Activated CD4-positive, CD25-positive, alpha-beta regulatory T cell treated with anti-CD3 and anti-CD28 coated beads, Interleukin-2, amount 50 U/mL, for 16 hours (primary cell): Measurements from ENCODE around the gene SELP.

Experiments
- DNase-seq: peaks from one replicate; pipeline ENCODE4 v3.0.0-alpha.2; 2020; ENCODE audit warnings: low read depth, low spot score

The SELP gene

GRCh38 chr1:169620565-169620964, 9.4 kb downstream of the SELP start:
- no peak for DNase-seq

GRCh38 chr1:169618367-169618766, 11.6 kb downstream of the SELP start:
- DNase-seq = no peak

- no peak for DNase-seq
Measured at GRCh38 chr1:169615803-169616202, 14.1 kb downstream of the SELP start.

GRCh38 chr1:169610858-169611257, 19.1 kb downstream of the SELP start:
- DNase-seq = no peak

GRCh38 chr1:169610108-169610507, 19.8 kb downstream of the SELP start:
- no peak for DNase-seq

- DNase-seq = no peak
Measured at GRCh38 chr1:169608226-169608625, 21.7 kb downstream of the SELP start.

- DNase-seq = peak; percentile 15
Measured at GRCh38 chr1:169604781-169605560, 25.0 kb downstream of the SELP start.

GRCh38 chr1:169601096-169601881, 28.6 kb downstream of the SELP start:
- no peak for DNase-seq

GRCh38 chr1:169595764-169596711, 33.9 kb downstream of the SELP start:
- no peak for DNase-seq

- no peak for DNase-seq
Measured at GRCh38 chr1:169594391-169594790, 35.5 kb downstream of the SELP start.

GRCh38 chr1:169590932-169591331, 39.0 kb downstream of the SELP start:
- DNase-seq = no peak

- no peak for DNase-seq
Measured at GRCh38 chr1:169588785-169589485, 41.0 kb downstream of the SELP start.

- no peak for DNase-seq
Measured at GRCh38 chr1:169588112-169588511, 41.8 kb downstream of the SELP start.

GRCh38 chr1:169586395-169587255, 43.3 kb downstream of the SELP start, which contains the start of gene F5:
TSS of gene F5 (minus strand) at chr1:169586481. CDS start at chr1:169586386, 95 bp downstream.
- peak; percentile 59 for DNase-seq

GRCh38 chr1:169586067-169586394, 43.9 kb downstream of the SELP start:
- no peak for DNase-seq

GRCh38 chr1:169585181-169585580, 44.7 kb downstream of the SELP start:
- DNase-seq = no peak

- no peak for DNase-seq
Measured at GRCh38 chr1:169584483-169585144, 45.3 kb downstream of the SELP start.

- DNase-seq = no peak
Measured at GRCh38 chr1:169577981-169578738, 51.8 kb downstream of the SELP start.

- DNase-seq = no peak
Measured at GRCh38 chr1:169576935-169577331, 53.0 kb downstream of the SELP start.
